ENCODE measurements around the gene HIF3A. TPM values are rescaled to one million over a fixed set of nuclear protein-coding genes. Genes with fewer than 3 reads are reported as not detected.

Gene HIF3A
- total RNA-seq, 5 donors from 2014 or later (not counting 1 experiment from before 2014, with no cell fraction given): 0.13 to 0.76 (median 0.26) TPM; not detected in 2

DNA sequence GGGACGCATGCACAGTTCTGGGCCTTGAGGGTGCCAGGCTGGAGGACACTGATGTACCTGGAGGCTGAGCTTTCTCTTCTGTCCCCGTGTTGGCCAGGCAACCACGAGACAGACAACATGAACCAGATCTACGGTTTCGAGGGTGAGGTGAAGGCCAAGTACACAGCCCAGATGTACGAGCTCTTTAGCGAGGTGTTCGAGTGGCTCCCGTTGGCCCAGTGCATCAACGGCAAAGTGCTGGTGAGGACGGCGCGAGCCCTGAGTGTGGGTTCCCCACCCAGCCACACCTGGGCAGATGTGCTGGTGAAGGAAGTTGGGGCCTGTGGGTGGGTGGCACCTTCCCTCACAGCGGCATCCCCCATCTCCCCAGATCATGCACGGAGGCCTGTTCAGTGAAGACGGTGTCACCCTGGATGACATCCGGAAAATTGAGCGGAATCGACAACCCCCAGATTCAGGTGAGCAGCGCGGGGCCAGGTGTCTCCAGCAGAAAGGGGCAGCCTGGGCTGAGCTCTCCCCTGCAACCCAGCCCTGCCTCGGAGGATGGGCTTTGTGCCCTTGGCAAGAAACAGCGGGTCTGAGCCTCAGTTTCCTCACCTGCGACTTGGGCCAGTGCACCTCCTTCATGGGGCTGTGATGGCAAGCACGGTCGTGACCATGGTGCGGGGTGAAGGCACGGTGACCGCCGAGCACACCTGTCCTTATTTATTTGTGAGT lies 90.3 kb downstream of the HIF3A start:
- Histone ChIP-seq H3K27ac (ENCODE audit: low read length) (no peak overlapping the region), H3K36me3 (ENCODE audit: control insufficient read depth in 2 of 2, extremely low read depth in 1 of 2, insufficient read depth in 1 of 2, low read length in 1 of 2) (peaks cover 26 to 88% of the 10 kb centered on the region in 2 donors), H3K9me3 (no peaks in the 10 kb centered on the region), H3K27me3 (replicated peaks in 1 of 2; ENCODE audit: control insufficient read depth in 2 of 2, extremely low read depth in 1 of 2, insufficient read depth in 2 of 2, low read length in 1 of 2) (no peaks in the 10 kb centered on the region), H3K4me1 (ENCODE audit: control insufficient read depth in 1 of 2, extremely low read depth in 1 of 2, insufficient read depth in 2 of 2, low read length in 2 of 2) (no peaks in the 10 kb centered on the region), H3K4me3 (ENCODE audit: control insufficient read depth in 1 of 2, extremely low read depth in 1 of 2, low read length in 1 of 2) (no peak overlapping the region)
- ATAC-seq (replicated peaks in 1 of 4): no peak
- no peak overlapping the region for H3K27ac Mint-ChIP-seq
- H3K4me3 Mint-ChIP-seq: no peak overlapping the region
- H3K4me1 Mint-ChIP-seq: no peaks in the 10 kb centered on the region
- CTCF ChIA-PET: no interaction called here
- H3K36me3 Mint-ChIP-seq: peaks cover 54% of the 10 kb centered on the region
- no peaks in the 10 kb centered on the region for H3K27me3 Mint-ChIP-seq
- no peak for DNase-seq
- no peaks in the 10 kb centered on the region for H3K9me3 Mint-ChIP-seq
- 96% methylated on average over 25 of the region's 30 CpGs for WGBS (ENCODE audit: insufficient coverage)
- POLR2A ChIA-PET: no interaction called here

DNA sequence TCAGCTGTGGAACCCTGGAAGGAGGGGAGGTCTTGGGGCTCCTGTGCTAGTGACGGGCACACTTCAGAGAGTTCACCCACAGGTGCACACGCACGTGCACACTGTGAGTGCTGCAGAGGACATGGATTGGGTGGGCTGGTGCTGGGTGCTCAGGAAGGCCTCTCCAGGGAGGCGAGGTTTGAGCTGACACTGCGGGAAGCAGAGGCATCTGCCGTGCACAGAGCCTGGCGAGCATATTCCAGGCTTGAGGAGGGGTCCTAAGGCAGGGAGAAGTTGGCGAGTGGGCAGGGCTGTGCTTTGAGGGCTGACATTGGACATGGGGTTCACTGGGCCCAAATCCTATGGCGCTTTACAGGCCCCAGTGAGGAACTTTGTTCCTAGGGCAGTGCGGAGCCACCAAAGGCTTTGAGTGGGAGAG lies 90.9 kb downstream of the HIF3A start:
- Histone ChIP-seq H3K4me3 (ENCODE audit: control insufficient read depth in 1 of 2, extremely low read depth in 1 of 2, low read length in 1 of 2) (no peak overlapping the region), H3K36me3 (ENCODE audit: control insufficient read depth in 2 of 2, extremely low read depth in 1 of 2, insufficient read depth in 1 of 2, low read length in 1 of 2) (peaks cover 29 to 82% of the 10 kb centered on the region in 2 donors), H3K9me3 (no peaks in the 10 kb centered on the region), H3K27me3 (replicated peaks in 1 of 2; ENCODE audit: control insufficient read depth in 2 of 2, extremely low read depth in 1 of 2, insufficient read depth in 2 of 2, low read length in 1 of 2) (no peaks in the 10 kb centered on the region), H3K27ac (ENCODE audit: low read length) (no peak overlapping the region), H3K4me1 (ENCODE audit: control insufficient read depth in 1 of 2, extremely low read depth in 1 of 2, insufficient read depth in 2 of 2, low read length in 2 of 2) (no peaks in the 10 kb centered on the region)
- no peak overlapping the region for H3K4me3 Mint-ChIP-seq
- H3K4me1 Mint-ChIP-seq: peaks cover 3 to 4% (median 4%) of the 10 kb centered on the region in 3 donors
- H3K27ac Mint-ChIP-seq: no peak overlapping the region
- H3K36me3 Mint-ChIP-seq: peaks cover 52% of the 10 kb centered on the region
- CTCF ChIA-PET: no interaction called here
- POLR2A ChIA-PET: no interaction called here
- DNase-seq (no peak), ATAC-seq (replicated peaks in 1 of 4) (no peak)
- no peaks in the 10 kb centered on the region for H3K27me3 Mint-ChIP-seq
- WGBS (ENCODE audit: insufficient coverage): 95% methylated on average over 10 of the region's 10 CpGs
- H3K9me3 Mint-ChIP-seq: no peaks in the 10 kb centered on the region

DNA sequence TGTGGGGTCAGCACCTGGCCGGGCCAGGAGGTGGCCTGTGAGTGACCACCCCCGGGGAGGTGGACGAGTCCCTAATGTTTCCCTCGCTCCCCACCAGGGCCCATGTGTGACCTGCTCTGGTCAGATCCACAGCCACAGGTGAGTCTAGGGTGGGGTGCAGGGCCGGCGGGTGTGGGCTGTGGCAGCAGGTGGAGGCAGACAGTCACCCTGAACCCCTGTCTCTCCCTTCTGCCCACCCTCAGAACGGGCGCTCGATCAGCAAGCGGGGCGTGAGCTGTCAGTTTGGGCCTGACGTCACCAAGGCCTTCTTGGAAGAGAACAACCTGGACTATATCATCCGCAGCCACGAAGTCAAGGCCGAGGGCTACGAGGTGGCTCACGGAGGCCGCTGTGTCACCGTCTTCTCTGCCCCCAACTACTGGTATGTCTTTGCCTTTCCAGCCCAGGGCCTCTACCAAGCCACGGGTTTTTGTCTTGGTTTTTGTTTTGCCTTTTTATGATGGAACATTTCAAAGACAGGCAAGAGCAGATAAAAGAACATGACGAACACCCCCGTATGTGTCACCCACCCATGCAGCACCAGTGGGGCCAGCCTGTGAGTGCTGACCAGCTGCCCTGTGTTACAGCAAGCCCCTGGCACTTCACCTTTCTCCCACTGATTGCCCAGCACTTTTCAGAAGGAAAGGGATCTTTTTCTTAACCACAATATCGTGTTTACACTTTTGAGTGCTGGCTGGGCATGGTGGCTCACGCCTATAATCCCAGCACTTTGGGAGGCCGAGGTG lies 91.7 kb downstream of the HIF3A start:
- no peak for ATAC-seq (replicated peaks in 1 of 4)

DNA sequence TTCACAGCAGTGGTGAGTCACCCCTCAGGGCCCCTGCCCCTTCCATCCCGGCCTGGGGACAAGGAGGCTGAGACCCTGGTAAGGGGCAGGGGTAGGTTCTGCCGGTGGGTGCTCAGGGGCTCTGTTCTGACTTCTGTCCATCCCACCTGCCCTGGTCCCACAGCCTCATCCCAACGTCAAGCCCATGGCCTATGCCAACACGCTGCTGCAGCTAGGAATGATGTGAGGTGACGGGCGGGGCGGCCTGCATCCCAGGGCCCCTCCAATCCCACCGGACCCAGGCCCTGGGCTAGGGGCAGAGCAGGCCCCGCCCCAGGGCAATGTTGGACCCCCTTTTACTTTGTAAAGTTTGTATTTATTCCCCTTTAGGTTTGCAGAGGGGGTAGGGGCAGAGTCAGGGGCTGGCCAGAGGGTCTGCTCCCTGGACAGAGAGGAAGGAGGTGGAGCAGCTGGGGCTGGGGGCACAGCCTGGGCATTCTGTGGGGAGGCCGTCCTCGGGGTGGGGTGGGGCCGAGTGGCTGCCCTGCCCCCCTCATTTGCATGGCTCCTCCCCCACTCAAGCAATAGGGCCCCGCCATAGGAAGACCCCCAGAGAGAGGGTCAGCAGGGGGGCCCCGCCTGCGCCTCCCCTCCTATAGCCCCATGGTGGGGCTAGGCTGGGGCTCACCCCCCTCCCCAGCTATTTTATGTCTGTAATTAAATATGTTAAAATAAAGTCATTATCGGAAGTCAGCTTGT lies 93.4 kb downstream of the HIF3A start:
- H3K36me3 Mint-ChIP-seq: peaks cover 42% of the 10 kb centered on the region

More for the DNA sequence above, 91.7 kb downstream of the HIF3A start:
- WGBS (ENCODE audit: insufficient coverage): 97% methylated on average over 14 of the region's 25 CpGs
- no peak overlapping the region for H3K27ac Mint-ChIP-seq
- peaks cover 53% of the 10 kb centered on the region for H3K36me3 Mint-ChIP-seq
- ChIA-PET POLR2A (no interaction called here), CTCF (no interaction called here)
- DNase-seq: no peak
- no peak overlapping the region for H3K27ac ChIP-seq (ENCODE audit: low read length)
- no peaks in the 10 kb centered on the region for H3K4me1 ChIP-seq (ENCODE audit: control insufficient read depth in 1 of 2, extremely low read depth in 1 of 2, insufficient read depth in 2 of 2, low read length in 2 of 2)
- no peak overlapping the region for H3K4me3 Mint-ChIP-seq
- H3K27me3 ChIP-seq (replicated peaks in 1 of 2; ENCODE audit: control insufficient read depth in 2 of 2, extremely low read depth in 1 of 2, insufficient read depth in 2 of 2, low read length in 1 of 2): no peaks in the 10 kb centered on the region
- H3K36me3 ChIP-seq (ENCODE audit: control insufficient read depth in 2 of 2, extremely low read depth in 1 of 2, insufficient read depth in 1 of 2, low read length in 1 of 2): peaks cover 29 to 78% of the 10 kb centered on the region in 2 donors
- no peak overlapping the region for H3K4me3 ChIP-seq (ENCODE audit: control insufficient read depth in 1 of 2, extremely low read depth in 1 of 2, low read length in 1 of 2)
- no peaks in the 10 kb centered on the region for H3K9me3 Mint-ChIP-seq
- peaks cover 3 to 7% (median 5%) of the 10 kb centered on the region in 3 donors for H3K4me1 Mint-ChIP-seq
- no peaks in the 10 kb centered on the region for H3K9me3 ChIP-seq
- H3K27me3 Mint-ChIP-seq: no peaks in the 10 kb centered on the region

DNA sequence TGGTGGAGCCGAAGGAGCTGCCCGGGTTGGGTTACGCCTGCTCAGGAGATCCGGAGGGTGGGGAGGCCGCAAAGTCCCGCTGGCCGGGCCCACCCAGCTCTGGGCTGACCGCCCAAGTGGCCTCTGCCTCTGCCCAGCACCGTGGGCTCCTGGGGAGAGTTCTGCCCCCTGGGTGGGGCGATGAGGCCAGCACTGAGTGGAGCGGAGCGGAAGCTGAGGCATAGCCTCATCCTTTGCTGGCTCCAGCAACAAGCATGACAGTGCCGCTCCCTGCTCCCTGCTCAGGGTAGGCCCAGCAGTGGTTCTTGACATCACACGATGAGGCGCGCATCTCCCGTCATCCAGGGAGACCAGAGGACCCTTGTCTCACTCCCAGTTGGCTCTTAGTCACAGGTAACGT lies 94.0 kb downstream of the HIF3A start:
- peaks cover 42% of the 10 kb centered on the region for H3K36me3 Mint-ChIP-seq
- H3K36me3 ChIP-seq (ENCODE audit: control insufficient read depth in 2 of 2, extremely low read depth in 1 of 2, insufficient read depth in 1 of 2, low read length in 1 of 2): peaks cover 24 to 62% of the 10 kb centered on the region in 2 donors
- CTCF ChIA-PET: interaction anchor here in 1 of 2 donors (0.7 kb wide), 1 partner anchor 121 kb away, joined by 3 read pairs; no protein-coding TSS in a partner anchor

More for the DNA sequence above, 93.4 kb downstream of the HIF3A start:
- POLR2A ChIA-PET: no interaction called here
- Mint-ChIP-seq H3K27ac (no peak overlapping the region), H3K9me3 (no peaks in the 10 kb centered on the region), H3K4me1 (peaks cover 3 to 11% (median 9%) of the 10 kb centered on the region in 3 donors), H3K4me3 (no peak overlapping the region), H3K27me3 (no peaks in the 10 kb centered on the region)
- no peaks in the 10 kb centered on the region for H3K27me3 ChIP-seq (replicated peaks in 1 of 2; ENCODE audit: control insufficient read depth in 2 of 2, extremely low read depth in 1 of 2, insufficient read depth in 2 of 2, low read length in 1 of 2)
- ATAC-seq (replicated peaks in 1 of 4) (peak in 1 of 4 experiments; percentile 31), DNase-seq (no peak)
- WGBS (ENCODE audit: insufficient coverage): 94% methylated on average over 6 of the region's 16 CpGs
- H3K4me1 ChIP-seq (ENCODE audit: control insufficient read depth in 1 of 2, extremely low read depth in 1 of 2, insufficient read depth in 2 of 2, low read length in 2 of 2): no peaks in the 10 kb centered on the region
- H3K9me3 ChIP-seq: no peaks in the 10 kb centered on the region
- H3K36me3 ChIP-seq (ENCODE audit: control insufficient read depth in 2 of 2, extremely low read depth in 1 of 2, insufficient read depth in 1 of 2, low read length in 1 of 2): peaks cover 24 to 63% of the 10 kb centered on the region in 2 donors
- CTCF ChIA-PET: no interaction called here
- no peak overlapping the region for H3K4me3 ChIP-seq (ENCODE audit: control insufficient read depth in 1 of 2, extremely low read depth in 1 of 2, low read length in 1 of 2)
- no peak overlapping the region for H3K27ac ChIP-seq (ENCODE audit: low read length)

More for the DNA sequence above, 94.0 kb downstream of the HIF3A start:
- no peak overlapping the region for H3K27ac ChIP-seq (ENCODE audit: low read length)
- ATAC-seq (replicated peaks in 1 of 4) (no peak), DNase-seq (no peak)
- no peaks in the 10 kb centered on the region for H3K27me3 ChIP-seq (replicated peaks in 1 of 2; ENCODE audit: control insufficient read depth in 2 of 2, extremely low read depth in 1 of 2, insufficient read depth in 2 of 2, low read length in 1 of 2)
- H3K27me3 Mint-ChIP-seq: no peaks in the 10 kb centered on the region
- no peaks in the 10 kb centered on the region for H3K9me3 ChIP-seq
- WGBS (ENCODE audit: insufficient coverage): 96% methylated on average over 18 of the region's 18 CpGs
- no peaks in the 10 kb centered on the region for H3K4me1 ChIP-seq (ENCODE audit: control insufficient read depth in 1 of 2, extremely low read depth in 1 of 2, insufficient read depth in 2 of 2, low read length in 2 of 2)
- H3K9me3 Mint-ChIP-seq: no peaks in the 10 kb centered on the region
- H3K27ac Mint-ChIP-seq: no peak overlapping the region
- POLR2A ChIA-PET: no interaction called here
- no peak overlapping the region for H3K4me3 Mint-ChIP-seq
- H3K4me3 ChIP-seq (ENCODE audit: control insufficient read depth in 1 of 2, extremely low read depth in 1 of 2, low read length in 1 of 2): no peak overlapping the region
- H3K4me1 Mint-ChIP-seq: peaks cover 5 to 11% (median 10%) of the 10 kb centered on the region in 3 donors

Data from T-cell (primary cell).